ENCODE results near the gene RASAL3. TPM values are rescaled to one million over a fixed set of nuclear protein-coding genes. Genes with fewer than 3 reads are reported as not detected.

The RASAL3 gene
- total and polyA plus RNA-seq, 12 donors, result 0.19 to 6.6 (median 0.85) TPM

GRCh38 chr19:15469513-15470297 lies 5.4 kb upstream of the RASAL3 start:
- ATAC-seq (peak; percentile 34 to 76 (median 44)), DNase-seq (no peak)
- Histone ChIP-seq H3K9me3 (peaks cover 0 to 8% (median 0%) of the 10 kb centered on the region in 11 donors), H3K4me1 (peaks cover 0 to 40% (median 7%) of the 10 kb centered on the region in 9 donors), H3K36me3 (no peaks in the 10 kb centered on the region), H3K4me3 (peak overlapping the region in 9 of 10 donors; percentile 19 to 49 (median 40)), H3K27ac (peak overlapping the region in 1 of 10 donors; percentile 1), H3K27me3 (peaks cover 5 to 66% (median 47%) of the 10 kb centered on the region in 7 donors)
- intact Hi-C loops (cut with DNase I), result loop anchor here in 4 of 10 donors (10.0 kb wide), 4 partner anchors 55 to 375 kb away; no protein-coding TSS in a partner anchor
- no peak for TF ChIP-seq CTCF (IDR thresholded peaks at IDR 0.05)
- 4 to 5% methylated on average over 65 of the region's 65 CpGs for WGBS, 2 donors

- Histone ChIP-seq H3K9me3 (peaks cover 0 to 8% (median 0%) of the 10 kb centered on the region in 11 donors), H3K4me3 (peak overlapping the region in 5 of 10 donors; percentile 22 to 49 (median 40)), H3K27ac (no peak overlapping the region), H3K27me3 (peaks cover 5 to 74% (median 49%) of the 10 kb centered on the region in 7 donors), H3K36me3 (no peaks in the 10 kb centered on the region), H3K4me1 (peaks cover 0 to 43% (median 7%) of the 10 kb centered on the region in 9 donors)
- DNase-seq, result no peak
- WGBS, 2 donors, result 57 to 59% methylated on average over 12 of the region's 12 CpGs
- no peak for TF ChIP-seq CTCF (IDR thresholded peaks at IDR 0.05)
- peak in 2 of 8 donors; percentile 8 to 17 for ATAC-seq
- intact Hi-C loops (cut with DNase I), result loop anchor here in 2 of 10 donors (10.0 kb wide), 2 partner anchors 86 to 374 kb away; no protein-coding TSS in a partner anchor
These were observed 4.5 kb upstream of the RASAL3 start for GRCh38 chr19:15468675-15469512.

DNA sequence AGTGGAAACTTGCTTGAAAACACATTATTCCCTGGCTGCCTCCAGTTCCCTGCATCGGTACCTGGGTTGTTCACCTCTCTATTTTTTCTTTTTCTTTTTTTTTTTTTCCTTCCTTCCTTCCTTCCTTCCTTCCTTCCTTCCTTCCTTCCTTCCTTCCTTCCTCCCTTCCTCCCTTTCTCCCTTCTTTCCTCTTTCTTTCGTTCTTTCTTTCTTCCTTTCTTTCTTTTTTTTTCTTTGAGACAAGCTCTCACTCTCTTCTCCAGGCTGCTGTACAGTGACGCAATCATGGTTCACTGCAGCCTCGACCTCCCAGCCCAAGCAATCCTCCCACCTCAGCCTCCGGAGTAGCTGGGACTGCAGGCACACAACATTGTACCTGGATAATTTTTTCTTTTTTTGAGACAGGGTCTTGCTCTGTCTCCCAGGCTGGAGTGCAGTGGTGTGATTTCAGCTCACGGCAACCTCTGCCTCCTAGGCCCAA lies 3.4 kb upstream of the RASAL3 start:
- peaks cover 0 to 5% (median 0%) of the 10 kb centered on the region in 11 donors for H3K9me3 ChIP-seq
- peaks cover 0 to 50% (median 7%) of the 10 kb centered on the region in 9 donors for H3K4me1 ChIP-seq
- H3K27me3 ChIP-seq, result peaks cover 5 to 84% (median 57%) of the 10 kb centered on the region in 7 donors
- 80% methylated on average over 6 of the region's 6 CpGs for WGBS, 2 donors
- no peak for ATAC-seq
- no peak for TF ChIP-seq CTCF (IDR thresholded peaks at IDR 0.05)
- H3K4me3 ChIP-seq, result no peak overlapping the region
- intact Hi-C loops (cut with DNase I), result loop anchor here in 2 of 10 donors (10.0 kb wide), 2 partner anchors 87 to 373 kb away; no protein-coding TSS in a partner anchor
- DNase-seq, result no peak
- H3K27ac ChIP-seq, result peak overlapping the region in 1 of 10 donors; percentile 76
- no peaks in the 10 kb centered on the region for H3K36me3 ChIP-seq

All from heart right ventricle (tissue), 16 donors.